Measurements from ENCODE around the gene POU3F3. TPM values are rescaled to one million over a fixed set of nuclear protein-coding genes. Genes with fewer than 3 reads are reported as not detected.

The POU3F3 gene
- total RNA-seq, 2 donors from 2014 or later: 0.15 to 0.34 TPM

DNA sequence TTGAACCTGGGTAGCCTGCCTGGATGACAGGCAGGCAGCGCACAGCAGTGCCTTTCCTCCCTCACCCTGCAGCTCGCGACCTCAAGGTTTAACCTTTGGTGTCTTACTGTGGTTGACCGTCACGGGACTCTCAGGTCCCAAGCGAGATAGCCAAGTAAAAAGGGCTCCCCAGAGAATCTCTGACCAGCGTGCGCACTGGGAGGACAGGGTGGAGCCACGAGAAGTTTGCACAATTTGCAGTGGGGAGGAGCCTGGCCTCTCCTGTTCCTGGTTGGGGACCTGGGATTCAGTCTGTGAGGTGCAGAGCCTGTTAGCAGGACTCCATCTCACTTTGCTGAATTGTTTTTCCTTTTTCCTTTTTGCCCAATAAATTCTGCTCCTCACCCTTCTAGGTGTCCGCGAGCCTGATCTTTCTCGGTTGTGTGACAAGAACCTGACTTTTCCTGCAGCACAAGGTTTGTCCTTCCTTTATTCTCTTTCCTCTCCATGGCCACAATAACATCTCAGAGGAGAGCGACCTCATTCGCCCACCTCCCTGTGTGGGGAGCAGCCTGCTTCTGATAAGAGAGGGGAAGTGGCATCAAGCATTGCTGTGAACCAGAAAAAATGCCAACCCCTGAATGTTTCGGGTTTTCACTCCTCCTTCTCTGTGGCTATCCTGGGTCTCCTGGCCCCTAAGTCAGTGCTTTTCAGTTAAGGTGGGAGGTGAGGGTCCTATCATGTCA, 36.2 kb downstream of the POU3F3 start:
- ATAC-seq (peak; percentile 78), DNase-seq (peak; percentile 63 to 77)
- intact Hi-C loops (cut with DNase I, micrococcal nuclease): no loop called here

DNA sequence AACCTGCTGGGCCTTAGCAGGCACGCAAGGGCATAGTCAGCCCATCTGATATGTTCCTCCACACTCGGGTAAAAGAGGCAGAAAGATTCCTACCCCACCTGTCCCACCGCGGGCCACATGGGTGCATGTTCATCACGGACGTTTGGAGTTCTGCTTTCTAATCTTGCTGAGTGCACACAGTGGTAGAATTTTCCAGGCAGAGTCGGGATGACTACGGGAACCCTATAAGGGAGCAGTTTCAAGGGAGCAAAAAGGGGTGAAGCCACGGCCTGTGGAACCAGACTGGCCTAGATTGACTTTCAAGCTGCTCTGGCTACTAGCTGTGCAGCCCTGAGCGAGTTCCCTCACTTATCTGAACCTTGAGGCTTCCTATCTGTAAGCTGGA, 36.8 kb downstream of the POU3F3 start:
- intact Hi-C loops (cut with DNase I, micrococcal nuclease): no loop called here
- DNase-seq (no peak), ATAC-seq (no peak)

GRCh38 chr2:104891145-104891544, 37.2 kb downstream of the POU3F3 start:
- DNase-seq (no peak), ATAC-seq (no peak)
- intact Hi-C loops (cut with DNase I, micrococcal nuclease): no loop called here

- ATAC-seq (no peak), DNase-seq (no peak)
- intact Hi-C loops (cut with DNase I, micrococcal nuclease): no loop called here
Observed at GRCh38 chr2:104896446-104896845, 42.5 kb downstream of the POU3F3 start.

DNA sequence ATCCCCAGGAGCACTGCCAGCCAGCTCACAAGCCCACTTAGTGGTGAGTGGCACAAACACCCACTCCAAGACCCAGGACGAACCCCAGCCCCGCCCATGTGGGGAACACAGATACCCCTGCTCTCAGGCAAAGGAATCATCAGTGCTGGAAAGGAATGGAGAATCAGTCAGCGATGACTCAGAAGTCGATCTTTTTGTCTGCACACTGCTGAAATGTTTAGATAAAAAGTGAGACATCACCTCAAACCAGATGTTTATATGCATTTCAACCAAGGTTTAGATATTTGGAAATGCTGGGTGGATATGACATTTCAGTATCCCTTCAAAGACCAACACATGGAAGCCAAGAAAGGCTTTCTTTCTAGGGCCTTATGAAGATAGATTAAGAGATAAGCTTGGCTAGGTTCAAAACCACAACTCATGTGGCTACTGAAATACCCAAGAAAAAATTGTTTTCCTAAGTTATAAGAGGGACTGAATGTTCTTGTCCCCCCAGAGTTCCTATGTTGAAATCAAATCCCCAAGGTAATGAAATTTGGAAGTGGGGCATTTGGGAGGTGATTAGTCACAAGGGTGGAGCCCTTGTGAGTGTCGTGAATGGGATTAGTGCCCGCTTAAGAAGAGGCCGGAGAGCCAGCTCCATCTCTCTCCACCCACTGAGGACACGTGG, 43.7 kb downstream of the POU3F3 start:
- DNase-seq: no peak
- no peak for ATAC-seq
- intact Hi-C loops (cut with DNase I, micrococcal nuclease): no loop called here

DNA sequence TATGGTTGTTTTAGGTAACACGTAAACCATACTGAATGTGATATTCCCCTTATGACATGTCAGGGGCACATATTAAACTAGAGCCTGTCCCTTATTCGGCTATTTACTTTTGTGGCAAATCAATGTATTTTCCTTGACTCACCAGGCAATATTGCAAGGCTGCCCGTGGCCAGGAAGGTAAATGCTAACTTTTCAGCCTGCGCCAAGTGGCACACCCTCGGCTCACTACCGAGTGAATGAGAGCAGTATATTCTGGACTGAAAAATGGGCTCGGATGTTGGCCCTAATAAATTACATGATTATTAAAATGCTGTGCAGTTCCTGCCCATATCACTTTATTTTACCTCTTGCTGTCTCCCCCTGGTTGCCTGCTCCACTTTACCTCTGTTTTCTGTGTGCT, 46.7 kb downstream of the POU3F3 start:
- intact Hi-C loops (cut with DNase I, micrococcal nuclease): no loop called here
- DNase-seq (no peak), ATAC-seq (peak; percentile 59)

DNA sequence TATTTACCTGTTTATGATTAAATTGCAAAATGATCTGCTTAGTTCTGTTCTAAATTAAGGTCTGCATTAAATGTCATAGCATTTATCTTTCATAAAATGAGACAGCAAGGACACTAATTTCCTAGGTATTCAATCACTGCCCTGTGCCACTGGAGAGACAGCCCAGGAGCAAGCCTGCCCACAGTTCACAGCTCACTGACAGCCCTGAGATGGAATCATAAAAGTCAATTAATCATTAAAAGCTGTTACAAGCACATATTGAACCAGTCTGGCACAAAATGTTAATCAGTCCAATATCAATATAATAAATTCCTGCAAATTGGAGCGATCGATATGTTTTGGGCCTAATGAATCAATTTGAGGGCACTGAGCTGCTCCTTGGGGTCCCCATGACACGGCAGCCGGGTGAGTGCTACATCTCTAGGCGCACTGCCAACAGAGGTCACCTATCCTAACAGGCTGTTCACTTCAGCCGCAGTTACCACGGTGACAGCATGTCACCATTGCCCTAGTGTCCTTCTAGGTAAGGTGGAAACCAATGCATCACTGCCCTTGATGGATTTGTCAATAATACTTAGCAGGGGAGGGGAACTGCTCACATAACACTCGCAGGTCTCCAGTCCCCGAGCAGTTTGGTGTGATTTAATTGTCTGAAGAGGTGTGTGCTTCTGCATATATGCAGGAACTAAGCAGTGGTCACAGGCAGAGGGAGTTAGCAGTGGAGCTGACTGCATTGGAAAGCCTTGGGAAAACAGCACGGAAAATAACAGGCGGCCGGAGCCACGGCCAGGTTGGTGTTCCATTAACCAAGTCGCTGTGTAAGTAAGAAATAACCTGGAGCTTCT, 47.3 kb downstream of the POU3F3 start:
- peak; percentile 29 for ATAC-seq
- no peak for DNase-seq
- intact Hi-C loops (cut with DNase I, micrococcal nuclease): no loop called here

GRCh38 chr2:104902317-104902716, 48.4 kb downstream of the POU3F3 start:
- DNase-seq: no peak
- intact Hi-C loops (cut with DNase I, micrococcal nuclease): no loop called here
- peak; percentile 79 for ATAC-seq

Other genes with a start within 250 kb of the POU3F3 start
- gene MRPS9, start 184.0 kb downstream of the POU3F3 start, total RNA-seq: 10 to 100 TPM; 25.5 to 32.0 TPM

Measured in left colon (tissue), 2 donors.